ENCODE data around the gene ETV6. TPM values are rescaled to one million over a fixed set of nuclear protein-coding genes. Genes with fewer than 3 reads are reported as not detected.

Gene ETV6
- total RNA-seq, 2 experiments from 2014 or later = 17.1 to 19.3 TPM

GRCh38 chr12:11798856-11799501, 149.5 kb downstream of the ETV6 start:
- H3K9me3 ChIP-seq (ENCODE audit: low read length) = no peaks in the 10 kb centered on the region; the same call in 1 of the 2 replicates
- H3K9me2 ChIP-seq (ENCODE audit: insufficient read depth, low read length) = no peaks in the 10 kb centered on the region
- H3K4me3 ChIP-seq (ENCODE audit: low read depth, low read length, poor library complexity, severe bottlenecking) = peak overlapping the region; percentile 12
- intact Hi-C loops (cut with micrococcal nuclease; ENCODE audit: unreplicated experiment) = no loop called here
- H2AFZ ChIP-seq (ENCODE audit: low read length) = peak overlapping the region; percentile 55
- no TSS peak for BruUV-seq (replicated peaks)
- H3K36me3 ChIP-seq (ENCODE audit: insufficient read depth, low read length) = peaks cover 18% of the 10 kb centered on the region
- H3K4me1 ChIP-seq (ENCODE audit: insufficient read depth, low read length, poor library complexity, severe bottlenecking) = peaks cover 31% of the 10 kb centered on the region
- CTCF ChIA-PET (ENCODE audit: unreplicated experiment) = interaction anchor here (1.1 kb wide), 1 partner anchor 13 kb away, joined by 3 read pairs; no protein-coding TSS in a partner anchor
- peak overlapping the region; percentile 60 for H3K4me2 ChIP-seq (ENCODE audit: low read length)
- peak overlapping the region; percentile 12 for H3K27ac ChIP-seq (ENCODE audit: low read depth, low read length, poor library complexity, severe bottlenecking)
- TF ChIP-seq, protein P1, sequence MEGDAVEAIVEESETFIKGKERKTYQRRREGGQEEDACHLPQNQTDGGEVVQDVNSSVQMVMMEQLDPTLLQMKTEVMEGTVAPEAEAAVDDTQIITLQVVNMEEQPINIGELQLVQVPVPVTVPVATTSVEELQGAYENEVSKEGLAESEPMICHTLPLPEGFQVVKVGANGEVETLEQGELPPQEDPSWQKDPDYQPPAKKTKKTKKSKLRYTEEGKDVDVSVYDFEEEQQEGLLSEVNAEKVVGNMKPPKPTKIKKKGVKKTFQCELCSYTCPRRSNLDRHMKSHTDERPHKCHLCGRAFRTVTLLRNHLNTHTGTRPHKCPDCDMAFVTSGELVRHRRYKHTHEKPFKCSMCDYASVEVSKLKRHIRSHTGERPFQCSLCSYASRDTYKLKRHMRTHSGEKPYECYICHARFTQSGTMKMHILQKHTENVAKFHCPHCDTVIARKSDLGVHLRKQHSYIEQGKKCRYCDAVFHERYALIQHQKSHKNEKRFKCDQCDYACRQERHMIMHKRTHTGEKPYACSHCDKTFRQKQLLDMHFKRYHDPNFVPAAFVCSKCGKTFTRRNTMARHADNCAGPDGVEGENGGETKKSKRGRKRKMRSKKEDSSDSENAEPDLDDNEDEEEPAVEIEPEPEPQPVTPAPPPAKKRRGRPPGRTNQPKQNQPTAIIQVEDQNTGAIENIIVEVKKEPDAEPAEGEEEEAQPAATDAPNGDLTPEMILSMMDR (conservative IDR thresholded peaks at IDR 0.05; ENCODE audit: low read length) = no peak
- TF ChIP-seq EZH2phosphoT487 (IDR thresholded peaks at IDR 0.05; ENCODE audit: borderline replicate concordance, low read depth, low read length) = no peak
- POLR2A ChIA-PET = interaction anchor here (0.6 to 1.1 kb wide), 4 partner anchors 11 to 120 kb away, joined by 3 to 8 read pairs (median 4); no protein-coding TSS in a partner anchor
- peak; percentile 39 for DNase-seq (ENCODE audit: low spot score)
- no peaks in the 10 kb centered on the region for H4K20me1 ChIP-seq (ENCODE audit: insufficient read depth, low read length)
- no peaks in the 10 kb centered on the region for H3K79me2 ChIP-seq (ENCODE audit: insufficient read depth, low read depth, low read length)

GRCh38 chr12:11799502-11799873, 150.0 kb downstream of the ETV6 start:
- BruUV-seq (replicated peaks) = no TSS peak
- TF ChIP-seq EZH2phosphoT487 (IDR thresholded peaks at IDR 0.05; ENCODE audit: borderline replicate concordance, low read depth, low read length) = no peak
- TF ChIP-seq, protein P1 (conservative IDR thresholded peaks at IDR 0.05; ENCODE audit: low read length) = no peak
- H3K4me1 ChIP-seq (ENCODE audit: insufficient read depth, low read length, poor library complexity, severe bottlenecking) = peaks cover 34% of the 10 kb centered on the region
- ChIA-PET CTCF (ENCODE audit: unreplicated experiment) (interaction anchor here (1.1 kb wide), 1 partner anchor 12 kb away, joined by 3 read pairs; no protein-coding TSS in a partner anchor), POLR2A (interaction anchor here (0.7 kb wide), 1 partner anchor 10 kb away, joined by 3 read pairs; no protein-coding TSS in a partner anchor)
- no peaks in the 10 kb centered on the region for H4K20me1 ChIP-seq (ENCODE audit: insufficient read depth, low read length)
- H3K79me2 ChIP-seq (ENCODE audit: insufficient read depth, low read depth, low read length) = no peaks in the 10 kb centered on the region
- H3K36me3 ChIP-seq (ENCODE audit: insufficient read depth, low read length) = peaks cover 23% of the 10 kb centered on the region
- H3K4me3 ChIP-seq (ENCODE audit: low read depth, low read length, poor library complexity, severe bottlenecking) = no peak overlapping the region
- intact Hi-C loops (cut with micrococcal nuclease; ENCODE audit: unreplicated experiment) = no loop called here
- no peak overlapping the region for H3K27ac ChIP-seq (ENCODE audit: low read depth, low read length, poor library complexity, severe bottlenecking)
- peak overlapping the region; percentile 60 for H3K4me2 ChIP-seq (ENCODE audit: low read length)
- DNase-seq (ENCODE audit: low spot score) = no peak
- no peaks in the 10 kb centered on the region; the same call in 1 of the 2 replicates for H3K9me3 ChIP-seq (ENCODE audit: low read length)
- H3K9me2 ChIP-seq (ENCODE audit: insufficient read depth, low read length) = no peaks in the 10 kb centered on the region
- no peak overlapping the region for H2AFZ ChIP-seq (ENCODE audit: low read length)

DNA sequence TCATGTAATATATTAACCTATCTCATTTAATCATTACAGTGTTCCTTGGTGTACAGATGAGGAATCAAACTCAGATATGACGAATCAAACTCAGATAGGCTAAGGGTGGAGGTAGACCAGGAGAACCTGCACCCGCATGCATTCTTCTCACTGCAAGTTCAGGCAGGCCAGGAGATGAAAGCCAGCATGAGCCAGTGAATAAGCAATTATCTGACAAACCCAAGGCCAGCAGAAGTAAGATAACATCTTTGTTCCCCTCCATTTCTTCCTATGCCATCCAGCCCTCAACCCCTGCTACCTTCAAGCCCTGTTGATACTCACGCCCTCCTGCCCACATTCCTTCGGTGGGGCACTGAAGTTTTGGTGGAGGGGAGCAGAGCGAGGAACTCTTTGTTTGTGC, 152.2 kb downstream of the ETV6 start:
- H4K20me1 ChIP-seq (ENCODE audit: insufficient read depth, low read length) = no peaks in the 10 kb centered on the region
- no TSS peak for BruUV-seq (replicated peaks)
- no peak for TF ChIP-seq EZH2phosphoT487 (IDR thresholded peaks at IDR 0.05; ENCODE audit: borderline replicate concordance, low read depth, low read length)
- TF ChIP-seq, protein P1 (conservative IDR thresholded peaks at IDR 0.05; ENCODE audit: low read length) = no peak
- no peaks in the 10 kb centered on the region; the same call in 1 of the 2 replicates for H3K9me3 ChIP-seq (ENCODE audit: low read length)
- DNase-seq (ENCODE audit: low spot score) = no peak
- H3K9me2 ChIP-seq (ENCODE audit: insufficient read depth, low read length) = no peaks in the 10 kb centered on the region
- ChIA-PET POLR2A (interaction anchor here (0.9 to 1.9 kb wide), 5 partner anchors 8 to 47 kb away, joined by 3 to 4 read pairs (median 4); no protein-coding TSS in a partner anchor), CTCF (ENCODE audit: unreplicated experiment) (no interaction called here)
- no peak overlapping the region for H2AFZ ChIP-seq (ENCODE audit: low read length)
- peaks cover 55% of the 10 kb centered on the region for H3K4me1 ChIP-seq (ENCODE audit: insufficient read depth, low read length, poor library complexity, severe bottlenecking)
- intact Hi-C loops (cut with micrococcal nuclease; ENCODE audit: unreplicated experiment) = no loop called here
- H3K36me3 ChIP-seq (ENCODE audit: insufficient read depth, low read length) = peaks cover 23% of the 10 kb centered on the region
- no peak overlapping the region for H3K27ac ChIP-seq (ENCODE audit: low read depth, low read length, poor library complexity, severe bottlenecking)
- H3K4me3 ChIP-seq (ENCODE audit: low read depth, low read length, poor library complexity, severe bottlenecking) = no peak overlapping the region
- H3K4me2 ChIP-seq (ENCODE audit: low read length) = no peak overlapping the region
- peaks cover 2% of the 10 kb centered on the region; the same call in 1 of the 2 replicates for H3K79me2 ChIP-seq (ENCODE audit: insufficient read depth, low read depth, low read length)
